Left forelimb (tissue), 1 donor: ENCODE results near the gene ARRB2.

Source experiments
- DNase-seq: peaks from one replicate; pipeline ENCODE4 v3.0.0-alpha.2; 2018; ENCODE audit warnings: low spot score

The ARRB2 gene

DNA sequence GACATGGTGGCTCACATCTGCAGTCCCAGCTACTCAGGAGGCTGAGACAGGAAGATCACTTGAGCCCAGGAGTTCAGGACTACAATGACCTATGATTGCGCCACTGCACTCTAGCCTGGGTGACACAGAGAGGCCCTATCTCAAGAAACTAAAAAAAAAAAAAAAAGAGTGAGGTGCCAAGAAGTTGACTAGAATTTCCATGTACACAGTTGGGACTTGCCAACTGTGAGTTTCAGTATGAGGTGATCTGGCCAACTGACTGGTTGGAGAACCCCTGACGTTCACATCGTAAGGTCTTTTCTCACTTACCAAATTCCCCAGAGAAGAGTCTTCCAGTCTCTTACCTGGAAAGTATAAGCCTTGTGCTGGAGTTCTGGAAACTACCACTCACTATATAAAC is 17.7 kb downstream of the ARRB2 start:
- DNase-seq = no peak

DNA sequence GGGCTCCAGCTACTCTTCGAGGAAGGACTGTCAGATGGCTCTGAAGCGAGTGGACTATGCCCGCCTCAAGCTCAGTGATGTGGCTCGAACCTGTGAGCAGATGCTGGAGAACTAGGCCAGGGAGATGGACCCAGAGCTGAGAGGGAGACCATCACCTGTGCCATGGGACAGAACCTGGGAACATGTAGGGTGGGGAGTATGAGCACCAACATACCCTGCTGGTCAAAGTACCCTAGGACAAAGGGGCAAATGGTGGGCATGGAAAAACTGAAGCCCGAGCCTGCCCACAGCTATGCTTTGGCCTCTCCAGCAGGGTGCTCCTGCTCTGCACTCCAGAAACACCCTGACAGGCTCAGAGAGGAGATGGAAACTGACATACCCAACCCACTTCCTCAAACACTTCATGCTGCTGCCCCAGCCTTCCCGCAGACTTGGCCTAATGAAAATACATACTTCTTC is 22.7 kb downstream of the ARRB2 start:
- no peak for DNase-seq

DNA sequence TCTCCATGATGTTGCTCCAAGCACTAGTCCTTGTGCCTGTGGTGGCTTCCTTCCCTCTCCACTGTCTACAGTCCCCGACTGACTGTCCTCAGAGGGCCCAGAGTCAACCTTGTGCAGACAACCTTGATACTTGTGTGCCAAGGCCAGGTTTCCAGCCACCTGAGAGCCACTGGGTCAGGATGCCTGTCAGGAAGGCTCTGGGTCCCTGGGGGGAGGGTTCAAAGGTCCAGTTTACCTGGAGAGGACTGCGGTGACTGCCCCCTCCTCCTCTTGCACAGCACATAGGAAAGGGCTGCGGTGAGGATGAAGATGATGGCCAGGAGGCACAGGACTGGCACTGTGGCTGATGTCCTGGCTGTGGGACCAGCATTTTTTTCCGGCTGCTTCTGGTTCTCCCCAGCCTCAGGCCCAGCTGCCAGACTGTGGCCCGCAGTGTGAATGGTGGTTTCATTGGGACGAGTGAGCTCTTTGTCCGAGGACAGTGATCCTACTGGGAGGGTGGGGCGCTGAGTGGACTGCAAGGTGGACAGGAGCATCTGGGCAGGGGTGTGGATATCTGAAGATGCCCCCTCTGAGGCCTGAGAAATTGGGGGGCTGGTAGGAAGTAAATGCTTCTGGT is 24.5 kb downstream of the ARRB2 start:
- DNase-seq = no peak

DNA sequence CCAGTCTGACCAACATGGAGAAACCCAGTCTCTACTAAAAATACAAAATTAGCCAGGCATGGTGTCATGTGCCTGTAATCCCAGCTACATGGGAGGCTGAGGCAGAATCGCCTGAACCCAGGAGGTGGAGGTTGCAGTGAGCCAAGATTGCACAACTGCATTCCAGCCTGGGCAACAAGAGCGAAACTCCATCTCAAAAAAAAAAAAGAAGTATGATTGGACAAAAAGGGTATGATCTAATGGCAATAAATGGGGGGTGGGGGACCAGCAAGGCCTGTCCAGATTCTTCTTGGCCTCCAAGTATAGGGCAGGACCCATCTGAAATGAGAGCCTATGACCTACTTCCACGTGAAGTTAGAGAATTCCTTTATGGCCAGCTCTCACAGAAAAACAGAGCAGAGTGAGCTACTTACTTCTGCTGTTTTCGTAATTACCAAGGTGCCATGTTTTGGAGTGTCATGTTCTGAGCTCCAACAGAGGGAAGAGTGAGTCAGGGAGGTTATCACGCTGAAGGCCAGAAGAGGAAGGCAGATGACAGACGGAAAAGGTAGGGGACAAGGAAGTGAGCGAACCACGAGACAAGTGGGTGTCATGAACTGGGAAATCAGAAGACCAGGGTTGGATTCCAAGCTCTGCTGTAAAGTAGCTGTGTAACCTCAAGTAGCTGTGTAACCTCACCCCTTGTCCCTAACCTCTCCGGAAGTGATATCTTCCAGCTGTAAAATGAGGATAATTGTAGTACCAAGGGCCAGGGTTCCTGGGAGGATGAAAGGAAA is 25.6 kb downstream of the ARRB2 start:
- no peak for DNase-seq

DNA sequence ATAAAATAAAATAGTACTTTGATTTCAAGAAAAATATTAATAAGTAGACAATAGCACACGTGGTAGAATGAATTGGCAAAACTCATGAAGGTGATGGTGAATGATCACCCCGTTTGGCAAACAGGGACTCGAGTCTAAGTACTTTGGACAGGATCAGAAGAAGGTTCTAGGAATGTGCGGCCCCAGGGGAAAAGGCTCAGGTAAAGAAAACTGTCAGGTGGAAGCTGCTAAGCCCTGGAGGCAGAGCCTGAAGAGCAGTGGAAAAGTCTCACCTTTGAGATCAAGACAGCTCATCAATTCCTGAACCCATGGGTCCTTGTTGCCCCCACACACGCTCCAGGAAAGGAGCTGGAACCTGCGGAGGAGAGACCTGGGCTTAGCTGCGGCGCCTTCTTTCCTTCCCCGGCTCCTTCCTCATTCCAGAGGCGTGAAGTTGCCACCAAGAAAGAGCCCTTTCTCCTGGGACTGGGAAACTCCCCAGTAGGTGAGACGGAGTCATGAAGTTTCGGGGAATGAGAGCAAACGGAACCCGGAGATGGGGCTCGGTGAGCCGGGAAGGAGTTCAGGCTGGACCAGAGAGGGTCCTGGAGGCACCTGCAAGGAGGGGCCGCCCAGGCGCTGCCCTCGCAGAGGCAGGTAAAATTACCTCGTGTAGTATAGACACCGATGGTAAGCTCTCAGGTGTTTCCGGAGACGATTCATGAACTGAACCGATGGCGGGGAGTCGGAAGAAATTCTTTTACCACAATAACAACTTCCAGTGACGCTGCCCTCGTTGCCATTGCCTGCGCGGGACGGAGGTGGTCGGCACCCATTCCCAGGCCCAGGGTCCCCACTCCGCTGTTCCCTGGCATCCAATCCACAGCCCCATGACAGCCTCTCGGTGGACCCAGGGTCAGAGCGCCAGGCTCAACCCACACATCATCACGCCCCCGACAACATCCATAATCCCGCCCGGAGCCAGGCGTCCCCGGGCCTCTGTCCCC is 28.0 kb downstream of the ARRB2 start:
- no peak for DNase-seq

DNA sequence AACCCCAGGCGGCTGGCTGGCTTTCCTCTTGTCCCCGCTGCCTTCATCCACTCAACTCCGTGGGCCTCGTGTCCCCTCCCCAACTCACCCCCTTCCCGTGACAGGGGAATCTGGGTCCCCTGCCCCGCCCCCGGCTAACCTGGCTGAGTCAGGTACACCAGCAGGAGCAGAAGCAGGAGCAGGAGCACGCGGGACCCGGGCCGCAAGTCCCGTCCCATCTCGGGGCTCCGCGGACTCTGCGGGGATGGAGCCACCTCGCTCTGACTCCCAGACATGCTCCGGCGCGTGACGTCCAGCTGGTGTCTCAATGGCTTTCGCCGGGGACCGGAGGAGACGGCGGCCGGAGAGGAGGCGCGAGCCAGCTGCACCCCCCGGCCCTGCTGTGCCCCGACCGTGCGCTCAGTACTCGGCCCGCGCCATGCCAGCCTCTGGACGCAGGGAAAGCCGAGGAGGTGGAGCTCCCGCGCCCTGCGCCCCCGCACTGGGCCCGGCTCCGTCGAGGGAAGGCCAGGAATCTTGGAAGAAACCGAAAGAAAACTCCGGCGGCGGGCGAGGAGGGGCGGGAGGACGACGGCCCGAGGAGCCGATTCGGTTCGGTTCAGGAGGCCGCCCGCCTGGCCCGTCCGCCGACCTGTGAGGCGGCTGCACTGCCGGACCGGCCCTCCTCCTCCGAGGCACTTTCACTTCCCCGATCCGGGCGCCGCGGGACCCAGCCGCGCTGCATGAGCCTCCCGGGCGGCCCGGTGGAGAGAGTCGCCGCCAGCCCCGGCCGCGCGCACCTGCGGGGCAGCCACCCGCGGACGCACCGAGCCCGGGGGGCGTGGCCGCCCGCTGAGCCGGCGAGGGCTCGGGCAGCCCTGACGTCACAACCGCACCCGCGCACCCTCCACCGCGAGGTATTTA is 28.9 kb downstream of the ARRB2 start, which contains the start of the genes CXCL16 and ZMYND15:
TSS of gene CXCL16 (minus strand) at position 807 of the 903 bp plus-strand sequence. CDS start at position 218, 589 bp downstream.
TSS of gene ZMYND15 (plus strand) at position 712 of the 903 bp plus-strand sequence. CDS start 716 bp downstream, outside the sequence.
- no peak for DNase-seq

DNA sequence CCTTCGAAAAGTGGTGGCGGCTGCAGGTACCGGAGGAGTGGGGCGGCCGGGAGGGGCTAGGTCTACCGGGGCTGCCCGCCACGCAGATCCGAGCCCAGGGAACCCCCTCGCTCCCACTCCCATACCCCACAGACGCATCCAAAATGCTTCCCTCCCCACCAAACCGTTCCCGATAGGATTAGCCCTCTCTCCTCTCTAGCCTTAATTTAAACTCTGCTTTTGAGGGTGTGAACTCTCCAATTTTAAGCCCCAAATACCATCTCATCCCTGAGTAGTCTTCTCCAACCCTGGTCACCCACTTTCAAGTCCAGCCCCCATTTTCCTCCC is 29.6 kb downstream of the ARRB2 start:
- no peak for DNase-seq

DNA sequence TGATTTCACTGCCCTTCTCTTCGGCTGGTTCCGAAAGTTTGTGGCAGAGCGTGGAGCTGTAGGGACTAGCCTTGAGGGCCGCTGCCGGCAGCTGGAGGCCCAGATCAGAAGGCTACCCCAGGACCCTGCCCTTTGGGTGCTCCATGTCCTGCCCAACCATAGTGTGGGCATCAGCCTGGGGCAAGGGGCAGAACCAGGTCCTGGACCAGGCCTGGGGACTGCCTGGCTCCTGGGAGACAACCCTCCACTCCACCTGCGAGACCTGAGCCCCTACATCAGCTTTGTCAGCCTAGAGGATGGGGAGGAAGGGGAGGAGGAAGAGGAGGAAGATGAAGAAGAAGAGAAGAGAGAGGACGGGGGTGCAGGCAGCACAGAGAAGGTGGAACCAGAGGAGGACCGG is 30.2 kb downstream of the ARRB2 start:
- DNase-seq = no peak

DNA sequence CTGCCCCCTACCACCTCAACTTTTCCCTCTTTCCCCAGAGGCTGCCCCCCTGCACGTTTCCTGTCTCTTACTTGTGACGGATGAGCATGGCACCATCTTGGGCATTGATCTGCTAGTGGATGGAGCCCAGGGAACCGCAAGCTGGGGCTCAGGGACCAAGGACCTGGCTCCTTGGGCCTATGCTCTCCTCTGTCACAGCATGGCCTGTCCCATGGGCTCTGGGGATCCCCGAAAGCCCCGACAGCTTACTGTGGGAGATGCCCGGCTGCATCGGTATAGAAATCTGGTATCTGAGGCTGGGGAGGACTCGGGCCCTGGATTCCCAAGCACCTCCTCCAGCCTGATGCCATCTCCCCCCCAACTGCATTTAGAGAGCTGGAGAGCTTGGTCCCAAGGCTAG is 31.1 kb downstream of the ARRB2 start:
- DNase-seq = no peak

DNA sequence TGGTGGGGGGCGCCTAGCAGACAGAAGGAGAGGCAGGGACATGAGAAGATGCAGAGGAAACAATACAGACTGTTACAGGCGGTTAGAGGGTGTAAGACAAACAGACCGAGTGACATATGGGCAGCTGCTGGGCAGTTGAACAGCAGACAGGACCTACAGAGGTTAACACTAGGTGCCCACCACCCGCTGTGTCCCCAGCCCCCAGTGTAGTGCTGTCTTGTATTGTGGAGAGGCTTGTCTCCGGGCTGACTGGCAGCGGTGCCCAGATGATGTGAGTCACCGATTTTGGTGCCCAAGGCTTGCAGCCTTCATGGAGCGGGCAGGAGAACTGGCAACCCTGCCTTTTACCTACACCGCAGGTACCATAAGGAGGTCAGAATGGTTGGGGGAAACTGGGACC is 31.7 kb downstream of the ARRB2 start:
- DNase-seq = no peak

DNA sequence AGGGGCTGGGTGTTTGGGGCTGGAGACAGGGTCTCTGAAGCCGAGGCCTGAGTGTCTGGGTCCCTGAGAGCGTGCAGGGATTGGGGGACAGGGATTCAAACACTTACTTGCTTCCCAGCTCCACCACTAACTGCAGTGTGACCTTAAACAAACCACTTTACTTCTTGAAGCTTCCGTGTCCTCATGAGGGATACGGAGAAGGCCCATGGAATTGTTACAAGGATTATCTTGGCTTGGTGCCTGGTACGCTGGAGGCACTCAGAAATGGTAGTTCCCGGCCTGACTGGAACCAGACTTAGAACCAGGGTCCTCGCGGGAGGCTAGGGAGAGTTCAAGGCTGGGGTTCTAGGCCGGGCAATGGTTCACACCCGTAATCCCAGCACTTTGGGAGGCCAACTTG is 32.2 kb downstream of the ARRB2 start:
- no peak for DNase-seq

DNA sequence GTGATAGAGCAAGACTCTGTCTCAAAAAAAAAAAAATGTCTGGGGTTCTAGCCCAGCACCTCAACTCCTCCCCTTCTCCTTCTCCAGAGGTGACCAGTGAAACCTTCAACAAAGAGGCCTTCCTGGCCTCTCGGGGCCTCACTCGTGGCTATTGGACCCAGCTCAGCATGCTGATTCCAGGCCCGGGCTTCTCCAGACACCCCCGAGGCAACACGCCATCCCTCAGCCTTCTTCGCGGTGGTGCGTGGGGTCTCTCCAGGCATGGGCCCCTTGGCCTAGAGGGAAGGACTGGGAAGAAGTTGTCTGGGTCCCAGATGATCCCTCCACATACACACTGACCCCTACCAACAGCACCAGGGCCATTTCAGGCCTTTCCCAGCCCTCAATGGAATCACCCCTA is 32.8 kb downstream of the ARRB2 start:
- DNase-seq = no peak

DNA sequence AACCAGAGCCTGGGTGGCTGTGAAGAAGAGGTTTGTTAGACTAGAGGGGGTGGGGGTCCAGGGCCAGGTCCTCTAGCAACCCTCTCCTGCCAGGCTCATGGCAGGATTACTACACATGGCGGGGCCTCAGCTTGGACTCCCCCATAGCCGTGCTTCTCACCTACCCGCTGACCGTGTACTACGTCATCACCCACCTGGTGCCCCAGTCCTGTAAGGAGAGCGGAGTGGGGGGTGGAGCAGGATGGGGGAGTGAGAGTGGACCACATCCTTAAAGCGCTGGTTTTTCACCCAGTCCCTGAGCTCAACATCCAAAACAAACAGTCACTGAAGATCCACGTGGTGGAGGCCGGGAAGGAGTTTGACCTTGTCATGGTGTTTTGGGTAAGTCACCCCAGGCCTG is 33.5 kb downstream of the ARRB2 start:
- no peak for DNase-seq

DNA sequence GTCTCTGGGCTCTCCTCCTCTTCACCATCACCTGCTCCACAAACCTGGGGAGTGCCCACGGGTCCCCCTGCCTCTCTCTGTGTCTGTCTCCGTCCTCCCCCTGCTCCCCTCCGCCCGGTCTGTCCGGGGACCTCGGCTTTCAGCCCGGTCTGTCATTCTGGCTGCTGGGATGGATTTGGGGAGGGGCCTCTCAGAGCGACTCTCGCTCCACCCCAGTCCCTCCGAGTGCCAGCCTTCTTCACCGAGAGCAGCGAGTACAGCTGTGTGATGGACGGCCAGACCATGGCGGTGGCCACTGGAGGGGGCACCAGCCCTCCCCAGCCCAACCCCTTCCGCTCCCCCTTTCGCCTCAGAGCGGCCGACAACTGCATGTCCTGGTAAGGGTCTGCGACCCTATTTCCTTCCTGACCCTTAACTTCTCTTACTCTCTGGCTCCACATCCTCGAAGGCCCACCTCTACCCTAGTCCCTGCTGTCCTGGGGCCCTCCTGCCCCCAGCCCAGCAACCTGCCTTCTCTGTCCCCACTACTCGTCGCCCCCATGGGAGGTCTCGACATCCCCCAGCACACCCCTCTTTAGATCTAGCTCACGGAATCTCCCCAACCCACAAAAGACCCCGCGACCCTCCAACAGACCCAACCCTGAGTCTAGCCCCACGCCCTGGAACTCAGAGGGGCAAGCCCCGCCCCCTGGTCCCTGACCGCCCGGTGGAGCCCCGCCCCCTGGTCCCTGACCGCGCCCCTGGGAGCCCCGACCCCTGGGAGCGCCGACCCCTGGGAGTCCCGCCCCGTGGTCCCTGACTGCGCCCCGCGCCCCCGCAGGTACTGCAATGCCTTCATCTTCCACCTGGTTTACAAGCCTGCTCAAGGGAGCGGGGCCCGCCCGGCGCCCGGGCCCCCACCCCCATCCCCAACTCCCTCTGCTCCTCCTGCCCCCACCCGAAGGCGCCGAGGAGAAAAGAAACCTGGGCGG is 34.9 kb downstream of the ARRB2 start:
- no peak for DNase-seq

DNA sequence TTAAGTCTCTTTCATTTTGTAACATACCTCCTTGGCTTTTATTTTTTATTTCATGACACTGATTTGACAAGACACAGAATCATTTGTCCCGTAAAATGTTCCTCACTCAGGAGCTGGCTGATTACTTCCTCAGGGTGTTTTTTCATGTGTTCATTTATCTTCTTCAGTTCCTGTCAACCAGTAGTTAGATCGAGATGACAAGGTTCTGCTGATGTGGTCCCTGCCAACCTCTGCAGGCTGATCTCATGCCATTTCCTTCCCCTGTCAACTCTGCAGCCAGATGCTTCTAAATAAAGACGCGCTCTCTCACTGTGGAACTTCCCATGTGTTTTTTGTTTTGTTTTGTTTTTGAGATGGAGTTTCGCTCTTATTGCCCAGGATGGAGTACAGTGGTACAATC is 37.4 kb downstream of the ARRB2 start:
- DNase-seq = no peak

DNA sequence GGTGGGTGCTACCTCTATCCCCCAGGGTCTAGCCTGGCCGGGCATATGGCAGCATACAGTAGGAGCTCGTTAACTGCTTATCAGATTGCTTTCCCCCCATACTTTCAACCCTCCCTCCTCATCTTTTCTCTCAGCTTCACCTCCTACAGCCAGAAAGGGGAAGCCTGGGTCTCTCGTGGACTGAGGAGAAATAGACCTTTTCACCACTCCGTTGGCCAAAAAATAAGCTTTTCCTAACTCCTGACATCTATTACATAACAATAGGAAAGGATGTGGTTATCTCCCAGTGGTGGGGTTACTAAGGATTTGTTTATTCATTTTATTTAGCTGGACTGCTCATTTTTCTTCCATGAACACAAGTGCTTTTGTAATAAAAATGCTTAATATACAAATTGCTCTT is 38.3 kb downstream of the ARRB2 start:
- DNase-seq = no peak

DNA sequence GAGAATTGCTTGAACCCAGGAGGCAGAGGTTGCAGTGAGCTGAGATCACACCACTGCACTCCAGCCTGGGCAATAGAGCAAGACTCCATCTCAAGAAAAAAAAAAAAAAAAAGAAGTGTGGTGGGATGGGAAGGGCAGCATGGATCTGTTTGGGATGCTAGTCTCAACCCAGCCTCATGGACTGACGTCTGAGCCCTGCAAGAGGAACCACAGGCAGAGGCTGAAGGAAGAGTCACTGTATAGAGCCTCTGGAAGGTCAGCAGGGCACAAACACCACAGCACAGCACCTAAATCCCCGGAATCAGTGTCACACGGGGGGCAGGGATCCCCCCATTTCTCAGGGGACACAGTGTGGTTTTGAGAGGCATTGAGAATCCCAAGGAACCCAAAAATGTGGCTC is 40.2 kb downstream of the ARRB2 start:
- DNase-seq = no peak

DNA sequence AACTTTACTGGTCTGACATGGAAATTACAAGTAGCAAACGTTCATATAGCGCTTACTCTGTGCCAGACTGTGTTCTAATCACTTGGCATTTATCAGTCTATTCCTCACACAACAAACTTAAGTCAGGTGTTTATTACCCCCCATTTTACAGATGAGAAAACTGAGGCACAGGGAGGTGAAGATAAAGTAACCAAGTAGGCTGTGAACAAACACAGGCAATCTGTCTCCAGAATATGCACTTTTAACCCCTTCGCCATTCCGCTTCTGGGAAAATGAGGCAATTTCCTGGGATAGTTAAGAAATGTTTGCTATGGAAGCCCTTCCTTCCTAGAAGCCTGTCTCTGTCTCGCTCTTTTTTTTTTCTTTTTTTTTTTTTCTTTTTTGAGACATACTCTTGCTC is 41.5 kb downstream of the ARRB2 start:
- no peak for DNase-seq

DNA sequence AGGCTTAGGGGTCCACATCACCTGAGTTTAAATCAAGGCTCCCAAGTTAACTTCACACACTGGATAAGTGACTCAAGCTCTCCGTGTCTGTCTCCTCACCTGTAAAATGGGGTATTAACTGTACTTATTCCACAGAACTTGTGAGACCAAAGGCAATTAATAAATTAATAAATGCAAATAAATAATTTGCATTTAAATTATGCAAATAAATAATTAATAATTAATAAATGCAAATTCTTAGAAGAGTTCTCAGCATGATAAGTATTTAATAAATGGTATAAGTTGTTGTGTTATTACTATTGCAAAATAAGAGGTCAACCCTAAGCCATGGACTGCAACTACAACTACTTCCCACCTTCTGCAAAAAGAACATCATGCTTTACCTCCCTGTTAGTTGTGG is 43.0 kb downstream of the ARRB2 start:
- no peak for DNase-seq

DNA sequence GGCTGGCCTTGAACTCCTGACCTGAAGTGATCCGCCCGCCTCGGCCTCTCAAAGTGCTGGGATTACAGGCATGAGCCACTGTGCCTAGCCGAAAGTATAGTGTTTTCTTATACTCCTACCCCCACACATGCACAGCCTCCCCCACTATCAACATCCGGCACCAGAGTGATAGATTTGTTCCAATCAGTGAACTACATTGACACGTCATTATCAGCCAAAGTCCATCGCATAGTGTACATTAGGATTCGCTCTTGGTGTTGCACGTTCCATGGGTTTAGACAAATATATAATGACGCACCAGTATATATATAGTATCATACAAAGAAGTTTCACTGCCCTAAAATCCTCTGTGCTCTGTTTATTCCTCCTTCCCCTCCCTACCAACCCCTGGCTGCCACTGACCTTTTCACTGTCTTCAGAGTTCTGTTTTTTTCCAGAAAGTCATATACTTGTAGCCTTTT is 49.4 kb downstream of the ARRB2 start:
- DNase-seq = no peak
